Suppressor macrophage (primary cell): ENCODE measurements around the gene PPP3CA.

Source experiments
- DNase-seq, 4 experiments: peaks; one replicate each; pipeline ENCODE4 v3.0.0-alpha.2; 2020 to 2022

Gene PPP3CA

DNA sequence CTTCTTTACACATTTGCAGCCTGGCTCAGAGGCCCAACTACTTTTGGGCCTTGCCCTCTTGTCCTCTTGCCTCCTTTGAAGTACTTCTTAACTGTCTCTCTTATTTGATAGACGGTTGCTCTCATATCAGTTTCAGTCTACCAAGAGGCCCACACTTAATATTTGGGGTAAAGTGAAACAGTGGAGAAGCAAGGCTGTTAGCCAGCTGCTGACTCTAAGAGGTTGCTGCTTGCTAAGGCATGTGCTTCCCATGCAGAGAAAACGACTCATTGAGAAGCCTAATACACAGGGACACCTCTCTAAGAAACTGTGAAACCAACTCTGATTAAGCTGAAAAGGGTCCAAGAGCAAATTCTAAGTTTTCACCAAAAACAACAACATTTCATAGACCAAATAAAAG lies 94.6 kb downstream of the PPP3CA start:
- peak in 1 of 4 experiments; percentile 19 for DNase-seq

DNA sequence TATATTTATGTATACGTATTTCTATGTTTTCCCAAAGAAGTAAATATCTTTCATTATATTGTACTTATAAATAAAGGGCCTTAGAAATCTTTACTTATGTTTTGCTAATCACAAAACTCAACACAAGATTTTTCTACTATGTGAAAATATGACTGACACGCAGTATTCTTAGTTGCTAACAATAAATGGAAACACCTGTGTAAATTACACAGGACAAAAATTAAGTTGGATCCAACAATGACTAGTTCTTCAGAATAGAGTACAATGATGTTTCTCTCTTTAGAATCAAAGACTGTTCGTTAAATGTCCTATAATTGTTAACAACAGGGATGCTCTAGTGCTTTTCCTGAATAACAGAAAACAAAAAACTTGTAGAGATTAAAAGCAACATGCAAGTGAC lies 96.1 kb downstream of the PPP3CA start:
- no peak for DNase-seq

DNA sequence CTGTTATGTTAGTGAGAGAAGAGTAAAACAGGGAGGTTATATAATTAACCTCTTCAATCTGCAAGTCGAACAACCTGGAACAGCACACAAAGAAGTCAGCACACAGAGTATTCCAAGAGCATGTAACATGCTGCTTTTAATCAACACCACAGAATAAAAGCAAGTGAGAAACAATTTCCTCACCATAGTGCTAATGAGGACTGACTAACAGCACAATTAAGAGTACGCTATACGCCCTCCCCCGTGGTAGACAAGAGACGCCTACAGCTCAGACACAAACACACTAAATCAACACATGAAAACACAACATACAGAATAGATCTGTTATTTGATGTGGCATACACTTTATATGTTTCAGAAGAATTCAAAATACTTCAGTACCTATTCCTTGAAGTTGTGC lies 103.0 kb downstream of the PPP3CA start:
- DNase-seq = no peak

GRCh38 chr4:101242441-101242840 lies 104.9 kb downstream of the PPP3CA start:
- DNase-seq = no peak

GRCh38 chr4:101240099-101240498 lies 107.2 kb downstream of the PPP3CA start:
- no peak for DNase-seq

GRCh38 chr4:101239665-101240064 lies 107.7 kb downstream of the PPP3CA start:
- no peak for DNase-seq

DNA sequence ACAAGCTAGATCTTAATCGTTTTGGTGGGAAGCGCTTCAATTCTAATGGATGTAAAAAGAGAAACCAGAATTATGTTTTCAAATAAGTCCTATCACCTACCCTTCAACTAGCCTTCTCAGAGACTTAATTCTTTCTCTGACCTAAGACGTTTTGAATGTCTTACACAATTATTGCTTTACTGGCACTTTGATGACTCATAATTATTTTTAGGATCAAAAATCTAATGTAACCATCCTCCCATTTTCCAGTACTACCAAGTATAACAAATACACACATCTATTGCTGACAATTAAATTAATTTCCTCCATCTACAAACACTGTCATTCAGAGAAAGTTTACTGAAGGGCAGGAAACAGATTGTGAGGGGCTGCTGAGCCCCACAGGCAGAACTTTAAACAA lies 108.6 kb downstream of the PPP3CA start:
- peak in 2 of 4 experiments; percentile 38 to 51 for DNase-seq

DNA sequence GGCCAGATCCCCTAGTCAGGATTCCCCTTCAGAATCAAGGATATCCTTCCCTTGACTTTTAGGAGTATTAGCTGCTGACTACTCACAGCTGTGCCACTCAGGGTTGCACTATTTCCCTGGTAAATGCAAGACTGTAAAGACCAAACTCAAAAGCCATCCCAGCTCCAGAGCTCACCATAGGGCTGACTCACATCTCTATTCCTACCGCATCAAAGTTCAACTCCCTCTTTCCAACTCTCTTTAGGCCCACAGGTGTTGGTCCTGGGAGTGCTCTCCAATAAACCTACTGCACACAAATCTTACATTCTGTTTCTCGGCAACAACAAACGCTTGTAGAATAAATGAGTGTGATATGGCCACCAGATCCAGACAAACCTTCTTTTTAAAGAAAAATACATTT lies 109.6 kb downstream of the PPP3CA start:
- DNase-seq = no peak

DNA sequence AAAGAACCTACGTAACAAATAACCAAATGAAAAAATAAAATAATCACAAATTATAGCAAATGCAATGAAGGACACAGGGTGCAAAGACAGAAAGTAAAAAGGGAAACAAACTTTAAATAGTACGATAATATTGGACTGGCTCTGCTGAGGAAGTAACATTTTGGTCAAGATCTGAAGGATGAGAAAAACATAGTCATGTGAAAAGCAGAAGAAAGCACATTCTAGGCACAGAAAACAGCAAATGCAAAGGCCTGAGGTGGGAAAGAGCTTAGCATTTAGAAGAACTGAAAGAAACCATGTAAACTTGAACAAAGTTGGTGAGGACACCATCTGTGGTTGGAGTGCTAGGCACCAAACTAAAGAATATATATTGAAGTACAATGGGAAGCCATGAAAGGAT lies 111.2 kb downstream of the PPP3CA start:
- DNase-seq = peak in 3 of 4 experiments; percentile 21 to 51 (median 48)

DNA sequence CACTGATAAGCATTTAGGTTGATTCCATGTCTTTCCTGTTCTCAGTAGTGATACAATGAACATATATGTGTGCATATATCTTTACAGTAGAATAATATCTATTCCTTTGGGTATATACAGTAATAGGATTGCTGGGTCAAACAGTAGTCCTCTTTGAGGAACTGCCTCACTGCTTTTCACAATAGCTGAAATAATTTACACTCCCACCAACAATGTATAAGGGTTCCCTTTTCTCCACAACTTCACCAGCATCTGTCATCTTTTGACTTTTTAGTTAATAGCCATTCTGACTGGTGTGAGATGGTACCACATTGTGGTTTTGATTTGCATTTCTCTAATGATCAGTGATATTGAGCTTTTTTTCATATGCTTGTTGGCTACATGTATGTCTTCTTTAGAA lies 113.2 kb downstream of the PPP3CA start:
- peak; percentile 20 to 73 (median 54) for DNase-seq

GRCh38 chr4:101232074-101232776 lies 115.1 kb downstream of the PPP3CA start:
- peak; percentile 67 to 85 (median 74) for DNase-seq

GRCh38 chr4:101230801-101231426 lies 116.4 kb downstream of the PPP3CA start:
- DNase-seq = no peak

- no peak for DNase-seq
These were observed 118.2 kb downstream of the PPP3CA start for GRCh38 chr4:101229116-101229515.

- DNase-seq = no peak
These were observed 119.6 kb downstream of the PPP3CA start for GRCh38 chr4:101227715-101228114.

- no peak for DNase-seq
These were observed 122.7 kb downstream of the PPP3CA start for GRCh38 chr4:101224358-101225218.

DNA sequence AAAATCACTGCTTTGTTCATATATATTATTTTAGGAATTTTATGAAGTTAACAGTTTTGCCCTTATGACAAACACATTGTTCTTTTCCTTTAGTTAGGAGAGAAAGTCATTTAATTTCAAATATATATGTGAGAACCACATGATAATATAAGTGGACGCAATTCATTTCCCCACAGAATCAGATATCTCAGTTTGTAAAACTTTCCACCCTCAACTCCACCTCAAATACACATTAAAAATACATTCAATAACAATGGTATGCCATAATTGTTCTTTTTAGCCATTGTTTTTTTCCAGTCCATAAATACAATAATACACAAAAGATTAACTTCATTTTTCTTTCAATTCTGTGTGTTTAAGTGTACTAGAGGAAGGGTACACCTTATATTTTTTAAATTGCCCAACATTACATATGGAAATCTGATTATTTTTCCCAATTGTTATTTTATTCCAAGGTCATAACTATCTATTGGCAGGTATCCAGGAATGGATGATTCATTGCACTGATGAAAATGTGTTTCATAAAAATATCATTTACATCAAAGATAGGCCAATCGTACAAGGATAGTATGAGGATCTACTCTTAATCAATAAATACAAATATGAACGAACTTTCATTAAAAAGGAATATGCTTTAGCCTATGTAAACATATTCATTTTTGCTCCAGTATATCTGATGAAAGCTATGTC lies 125.0 kb downstream of the PPP3CA start:
- DNase-seq = no peak

- no peak for DNase-seq
These were observed 126.0 kb downstream of the PPP3CA start for GRCh38 chr4:101221294-101221693.

- no peak for DNase-seq
These were observed 128.4 kb downstream of the PPP3CA start for GRCh38 chr4:101218894-101219293.

- no peak for DNase-seq
These were observed 129.0 kb downstream of the PPP3CA start for GRCh38 chr4:101218346-101218745.

DNA sequence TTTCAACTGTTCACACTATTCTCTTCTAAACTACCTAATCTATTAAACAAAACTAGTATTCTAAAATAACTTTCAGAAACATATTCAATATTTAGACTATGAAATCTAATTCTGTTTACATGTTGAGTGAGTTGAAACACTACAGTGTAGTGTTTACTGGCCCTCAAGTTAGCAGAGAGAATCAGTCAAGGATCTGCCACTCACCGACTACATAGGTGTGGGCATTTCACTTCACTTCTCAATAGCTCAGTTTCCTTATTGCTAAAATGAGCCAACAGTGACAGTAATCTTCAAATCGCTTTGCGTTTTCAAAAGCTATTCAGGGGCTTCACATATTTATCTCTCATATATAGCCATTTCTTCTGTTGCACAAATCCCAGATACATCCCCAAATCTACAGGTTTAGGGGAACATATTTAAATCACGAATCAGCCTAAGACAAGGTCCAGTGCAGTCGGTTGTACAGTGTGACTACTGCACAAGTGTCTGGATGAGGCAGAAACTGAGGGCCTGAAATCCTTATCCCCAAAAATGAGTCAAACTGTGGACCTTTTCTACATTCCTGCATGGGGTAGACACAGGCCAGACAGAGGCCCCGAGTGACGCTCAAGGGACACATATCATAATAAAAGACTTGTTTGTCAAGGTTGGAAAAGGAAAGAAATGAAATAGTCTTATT lies 129.8 kb downstream of the PPP3CA start:
- no peak for DNase-seq

- no peak for DNase-seq
These were observed 136.2 kb downstream of the PPP3CA start for GRCh38 chr4:101211146-101211553.

GRCh38 chr4:101210331-101210730 lies 137.0 kb downstream of the PPP3CA start:
- no peak for DNase-seq
